NCI-H1048 (cell line): ENCODE measurements around the gene BACE1-AS.
A peak's percentile ranks its signal among the peaks of the same experiment; 100 is the strongest.

Source experiments
- DNase-seq: peaks from one replicate; lab custom pipeline; 2025; lab: John Stamatoyannopoulos, UW

BACE1-AS gene

DNA sequence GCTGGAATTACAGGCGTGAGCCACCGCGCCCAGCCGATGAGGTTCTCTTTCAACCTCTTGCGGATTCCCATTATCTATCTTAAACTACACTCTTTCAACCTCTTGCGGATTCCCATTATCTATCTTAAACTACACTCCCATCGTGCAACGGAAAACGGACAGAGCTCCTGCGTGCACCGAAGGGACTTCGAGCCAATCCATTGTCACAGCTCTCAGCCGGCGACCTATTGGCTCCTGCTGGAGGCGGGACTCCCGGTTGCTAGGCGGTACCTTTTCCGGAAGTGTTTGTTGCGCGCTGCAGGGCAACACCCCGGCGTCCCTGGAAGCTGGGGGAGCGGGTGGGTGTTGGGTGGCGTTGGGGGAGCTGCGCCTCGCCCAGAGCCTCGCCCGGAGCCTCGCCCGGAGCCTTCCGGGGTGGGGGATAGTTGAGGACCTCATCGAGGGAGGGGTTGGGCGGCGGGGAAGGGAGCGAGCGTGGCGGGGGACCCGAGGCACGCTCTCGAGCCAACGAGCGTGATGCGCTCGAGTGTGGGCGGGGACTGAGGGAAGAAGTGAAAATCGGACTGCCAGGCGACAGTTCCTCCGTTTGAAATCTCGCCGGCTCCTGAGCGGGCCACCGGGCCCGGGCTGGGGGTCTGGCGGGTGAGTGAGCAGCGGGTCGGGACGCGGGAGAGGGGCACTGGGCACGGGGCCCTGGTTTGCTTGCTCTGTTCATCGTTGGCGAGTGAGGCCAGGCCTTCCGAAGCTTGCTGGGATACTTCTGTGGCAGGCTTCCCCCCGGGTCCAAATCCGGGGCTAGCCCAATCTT is 36.6 kb downstream of the BACE1-AS start, which contains the start of gene CEP164:
CEP164 (plus strand) TSS at position 288 of the 808 bp plus-strand sequence. CDS start 10,733 bp downstream, outside the sequence.
- DNase-seq: peak; percentile 89

DNA sequence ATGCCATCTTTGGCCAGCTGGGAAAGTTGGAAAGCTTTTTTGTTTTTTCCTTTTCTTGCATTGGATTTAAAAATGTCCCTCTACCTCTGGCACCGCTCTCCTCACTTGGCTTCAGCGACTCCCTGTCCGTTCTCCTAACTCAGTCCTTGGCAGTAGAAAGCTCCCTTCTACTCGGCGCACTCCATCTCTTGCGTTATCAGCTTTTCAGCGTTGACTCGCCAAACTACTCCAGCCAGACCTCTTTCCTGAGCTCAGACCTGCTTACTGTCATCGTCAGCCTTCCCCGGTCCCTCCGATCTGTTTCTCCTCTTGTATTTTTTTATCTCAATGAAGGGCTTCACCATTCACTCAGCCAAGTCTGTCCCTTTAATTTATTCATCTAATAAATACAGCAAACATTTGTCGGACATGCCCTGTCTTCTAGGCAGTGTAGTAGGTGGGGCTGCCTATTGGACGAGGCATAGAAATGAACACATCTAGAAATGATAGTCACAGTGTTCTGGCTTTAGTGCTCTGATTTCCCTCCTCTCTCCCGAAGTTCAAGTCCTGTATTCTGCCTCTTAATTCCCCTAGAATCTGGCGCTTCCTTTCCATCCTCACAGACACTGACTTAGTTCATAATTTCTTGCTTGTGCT is 37.3 kb downstream of the BACE1-AS start:
- no peak for DNase-seq

DNA sequence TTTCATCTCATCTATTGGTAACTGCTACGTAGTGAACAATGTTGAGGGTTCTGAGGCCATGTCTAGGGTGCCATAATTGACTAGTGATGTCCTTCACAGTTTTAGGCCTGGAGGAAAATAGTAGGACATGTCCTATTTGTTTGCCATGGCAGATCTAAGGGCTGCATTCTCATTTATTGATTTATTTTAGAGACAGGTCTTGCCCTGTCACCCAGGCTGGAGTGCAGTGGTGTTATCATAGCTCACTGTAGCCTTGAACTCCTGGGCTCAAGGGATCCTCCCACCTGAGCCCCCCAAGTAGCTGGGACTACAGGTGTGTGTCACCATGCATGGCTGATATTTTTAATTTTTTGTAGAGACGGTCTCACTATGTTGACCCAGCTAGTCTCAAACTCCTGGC is 41.7 kb downstream of the BACE1-AS start:
- DNase-seq: no peak

- DNase-seq: no peak
Observed at GRCh38 chr11:117333917-117334316, 42.8 kb downstream of the BACE1-AS start.

DNA sequence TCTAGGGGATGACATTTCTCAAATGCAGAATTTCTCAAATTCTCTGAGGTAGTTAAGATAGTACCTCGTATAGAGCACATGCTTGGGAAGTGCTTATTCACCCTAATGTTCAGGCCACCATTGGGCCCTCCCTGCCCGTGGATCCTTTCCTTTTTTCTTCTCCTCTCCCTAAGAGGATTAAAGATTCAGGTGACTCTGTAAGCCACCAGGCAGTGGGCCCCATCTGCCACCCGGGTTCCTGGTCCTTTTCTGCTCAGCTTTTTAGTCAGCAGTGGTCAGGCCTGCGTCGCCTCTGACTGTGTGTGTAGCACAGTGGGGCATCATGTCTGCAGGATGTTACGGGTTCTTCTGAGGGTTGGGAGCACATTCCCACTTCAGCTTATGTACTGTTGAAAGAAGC is 43.8 kb downstream of the BACE1-AS start:
- DNase-seq: no peak

GRCh38 chr11:117335399-117335798 is 44.3 kb downstream of the BACE1-AS start:
- DNase-seq: no peak

GRCh38 chr11:117337076-117337475 is 45.9 kb downstream of the BACE1-AS start:
- no peak for DNase-seq
